A549 treated with AZD9567 at 1 μM for 4 hours (cell line): ENCODE measurements around the gene MRGPRX1. TPM values are rescaled to one million over a fixed set of nuclear protein-coding genes. Genes with fewer than 3 reads are reported as not detected.

Experiments
- total RNA-seq: library from RNA; stranded (reverse); fragments of 200-300 nt; extraction: Qiagen RNA extraction; gene quantifications from 5 replicates; pipeline ENCODE4 v1.2.3, GENCODE V29; 2022; ENCODE audit not compliant: insufficient read depth

Gene MRGPRX1
- not detected in 5 replicates for total RNA-seq

GRCh38 chr11:18939314-18939713 is at the start of gene MRGPRX1:
Gene MRGPRX1, minus strand, starts transcription at chr11:18939414. Its CDS starts 4,630 bp downstream, at chr11:18934784.

Other genes starting within 250 kb of the MRGPRX1 start
- gene TMEM86A, start 240.6 kb downstream of the MRGPRX1 start, total RNA-seq = 0.25 to 0.42 TPM (median 0.32 TPM) in 4 of 5 replicates, not detected in the other
- not detected in 5 replicates for gene IGSF22, start 213.2 kb downstream of the MRGPRX1 start, total RNA-seq
- gene PTPN5, start 147.6 kb downstream of the MRGPRX1 start, total RNA-seq = not detected in 5 replicates
- gene MRGPRX2, start 121.3 kb upstream of the MRGPRX1 start, total RNA-seq = not detected in 5 replicates
- gene ZDHHC13, start 177.8 kb upstream of the MRGPRX1 start, total RNA-seq = 14.5 to 30.2 TPM (median 17.7 TPM) in 5 replicates